Caco-2 (cell line): Measurements from ENCODE around the gene TFF3. TPM values are rescaled to one million over a fixed set of nuclear protein-coding genes. Genes with fewer than 3 reads are reported as not detected.

Source experiments
- BruUV-seq: library from RNA; stranded (reverse); fragments of 400-500 nt; replicated peaks from 2 replicates; lab custom pipeline; 2021; lab: Mats Ljungman, UMichigan
- CTCF ChIA-PET: fragments of 300-600 bp; sonication (Branson Sonifier 250); formaldehyde crosslinking; loops from one replicate; lab custom pipeline; 2022; ENCODE audit warnings: antibody characterized with exemption; lab: Charles Lee
- POLR2A ChIA-PET: fragments of 300-600 bp; sonication (Branson Sonifier 250); formaldehyde crosslinking; loops from one replicate; lab custom pipeline; 2022; ENCODE audit warnings: antibody characterized with exemption; lab: Charles Lee
- DNase-seq, 2 experiments: peaks; one replicate each; pipeline versions ENCODE4 v3.0.0 to v3.0.0-alpha.2; 2020 to 2022
- H3K27me3 ChIP-seq: replicated peaks from 2 replicates; pipeline ENCODE4 v1.6.0; 2011; ENCODE audit warnings: low read length; ENCODE audit not compliant: control insufficient read depth, insufficient read depth
- H3K36me3 ChIP-seq: 2 replicates; pipeline ENCODE4 v1.5.1; 2011; ENCODE audit warnings: low read length; ENCODE audit not compliant: control insufficient read depth, insufficient read depth
- H3K4me1 ChIP-seq: fragments of 250-450 bp; sonication (Bioruptor Pico); 2 replicates; pipeline ENCODE4 v1.5.1; 2020; ENCODE audit warnings: mild to moderate bottlenecking
- H3K4me3 ChIP-seq: 2 replicates; pipeline ENCODE4 v1.5.1; 2011; ENCODE audit warnings: low read depth, mild to moderate bottlenecking, control low read depth, low read length
- H3K9me3 ChIP-seq: fragments of 250-450 bp; sonication (Bioruptor Pico); 2 replicates; pipeline ENCODE4 v1.5.1; 2020; ENCODE audit warnings: mild to moderate bottlenecking, moderate library complexity
- H3K27ac Mint-ChIP-seq: one replicate; pipeline ENCODE4 v1.8.0; 2022; ENCODE audit warnings: mixed read lengths; ENCODE audit not compliant: unreplicated experiment
- H3K27me3 Mint-ChIP-seq: one replicate; pipeline ENCODE4 v1.8.0; 2022; ENCODE audit warnings: mixed read lengths; ENCODE audit not compliant: insufficient read depth, unreplicated experiment
- H3K36me3 Mint-ChIP-seq: one replicate; pipeline ENCODE4 v1.8.0; 2022; ENCODE audit warnings: mild to moderate bottlenecking, mixed read lengths; ENCODE audit not compliant: insufficient read depth, unreplicated experiment
- H3K4me1 Mint-ChIP-seq: one replicate; pipeline ENCODE4 v1.8.0; 2022; ENCODE audit warnings: low read depth, mixed read lengths; ENCODE audit not compliant: unreplicated experiment
- H3K4me3 Mint-ChIP-seq: one replicate; pipeline ENCODE4 v1.8.0; 2022; ENCODE audit warnings: mild to moderate bottlenecking, moderate library complexity, mixed read lengths; ENCODE audit not compliant: unreplicated experiment
- H3K9me3 Mint-ChIP-seq: one replicate; pipeline ENCODE4 v1.8.0; 2022; ENCODE audit warnings: mixed read lengths; ENCODE audit not compliant: unreplicated experiment
- intact Hi-C: fragments of 100-400 bp; cut with micrococcal nuclease; formaldehyde crosslinking; loops from one replicate; pipeline ENCODE4 v1.10.0; 2022; ENCODE audit not compliant: unreplicated experiment
- total RNA-seq: library from RNA; stranded (reverse); gene quantifications from 2 replicates; pipeline ENCODE4 v1.2.3, GENCODE V29; 2022
- TF ChIP-seq, protein P1 (sequence below), 2 experiments: fragments of 200-600 bp in 1 of 2; IDR thresholded peaks; 1 replicate in 1 of 2; 2 replicates in 1 of 2; pipeline versions ENCODE4 v1.5.1 to v1.8.0; 2011 to 2022; ENCODE audit warnings: antibody characterized with exemption in 1 of 2, control low read depth in 1 of 2, inconsistent platforms in 1 of 2, low read depth in 1 of 2, low read length in 1 of 2, mild to moderate bottlenecking in 1 of 2, moderate library complexity in 1 of 2; ENCODE audit not compliant: insufficient read depth in 1 of 2, severe bottlenecking in 1 of 2, unreplicated experiment in 1 of 2

TFF3 gene
- total RNA-seq, 1 experiment from 2014 or later = 65.8 TPM

DNA sequence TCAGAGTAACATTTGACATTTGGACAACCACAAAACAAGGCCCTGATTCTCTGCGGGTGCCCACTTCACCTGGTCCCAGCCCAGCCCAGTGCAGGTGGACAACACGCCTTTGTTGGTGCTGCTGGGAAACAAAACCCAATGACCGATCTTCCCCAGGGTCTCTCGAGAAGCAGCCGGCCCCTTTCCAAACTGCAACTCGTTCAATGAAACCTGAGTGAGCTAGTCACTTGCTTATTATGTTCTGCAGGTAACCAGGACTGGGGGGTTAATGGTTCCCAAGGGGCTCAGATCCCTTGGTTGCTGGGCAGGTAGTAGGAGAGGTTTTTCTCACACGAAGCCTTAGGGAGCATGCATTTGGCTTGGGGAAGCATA lies 53.4 kb downstream of the TFF3 start:
- no peak overlapping the region for H3K4me3 ChIP-seq
- Mint-ChIP-seq H3K9me3 (no peaks in the 10 kb centered on the region), H3K4me3 (no peak overlapping the region), H3K4me1 (peaks cover under 1% of the 10 kb centered on the region), H3K36me3 (no peaks in the 10 kb centered on the region), H3K27me3 (peaks cover 3% of the 10 kb centered on the region), H3K27ac (no peak overlapping the region)
- intact Hi-C loops = no loop called here
- BruUV-seq = no TSS peak
- H3K27me3 ChIP-seq = no peaks in the 10 kb centered on the region; the same call in 1 of the 2 replicates
- peaks cover 8% of the 10 kb centered on the region for H3K4me1 ChIP-seq
- no peaks in the 10 kb centered on the region for H3K36me3 ChIP-seq
- no peak for DNase-seq
- CTCF ChIA-PET = interaction anchor here (0.6 to 1.2 kb wide), 2 partner anchors 117 to 413 kb away, joined by 3 to 4 read pairs; no protein-coding TSS in a partner anchor
- TF ChIP-seq, protein P1, sequence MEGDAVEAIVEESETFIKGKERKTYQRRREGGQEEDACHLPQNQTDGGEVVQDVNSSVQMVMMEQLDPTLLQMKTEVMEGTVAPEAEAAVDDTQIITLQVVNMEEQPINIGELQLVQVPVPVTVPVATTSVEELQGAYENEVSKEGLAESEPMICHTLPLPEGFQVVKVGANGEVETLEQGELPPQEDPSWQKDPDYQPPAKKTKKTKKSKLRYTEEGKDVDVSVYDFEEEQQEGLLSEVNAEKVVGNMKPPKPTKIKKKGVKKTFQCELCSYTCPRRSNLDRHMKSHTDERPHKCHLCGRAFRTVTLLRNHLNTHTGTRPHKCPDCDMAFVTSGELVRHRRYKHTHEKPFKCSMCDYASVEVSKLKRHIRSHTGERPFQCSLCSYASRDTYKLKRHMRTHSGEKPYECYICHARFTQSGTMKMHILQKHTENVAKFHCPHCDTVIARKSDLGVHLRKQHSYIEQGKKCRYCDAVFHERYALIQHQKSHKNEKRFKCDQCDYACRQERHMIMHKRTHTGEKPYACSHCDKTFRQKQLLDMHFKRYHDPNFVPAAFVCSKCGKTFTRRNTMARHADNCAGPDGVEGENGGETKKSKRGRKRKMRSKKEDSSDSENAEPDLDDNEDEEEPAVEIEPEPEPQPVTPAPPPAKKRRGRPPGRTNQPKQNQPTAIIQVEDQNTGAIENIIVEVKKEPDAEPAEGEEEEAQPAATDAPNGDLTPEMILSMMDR (IDR thresholded peaks at IDR 0.05; ENCODE audit: insufficient read depth in 1 of 2, low read depth in 1 of 2, low read length in 1 of 2, severe bottlenecking in 1 of 2, unreplicated experiment in 1 of 2) = no peak
- POLR2A ChIA-PET = no interaction called here
- no peaks in the 10 kb centered on the region for H3K9me3 ChIP-seq

Other genes with a start within 250 kb of the TFF3 start
- 0.20 and 0.21 TPM in 2 replicates for gene UMODL1, start 244.1 kb downstream of the TFF3 start, total RNA-seq
- gene ABCG1, start 96.3 kb downstream of the TFF3 start, total RNA-seq = not detected in 2 replicates
- 1.2 and 3.4 TPM in 2 replicates for gene TFF2, start 35.6 kb upstream of the TFF3 start, total RNA-seq
- gene TFF1, start 51.1 kb upstream of the TFF3 start, total RNA-seq = 9.8 and 26.3 TPM in 2 replicates
- not detected in 2 replicates for gene TMPRSS3, start 80.6 kb upstream of the TFF3 start, total RNA-seq
- not detected in 2 replicates for gene UBASH3A, start 88.5 kb upstream of the TFF3 start, total RNA-seq
- 0.23 and 0.51 TPM in 2 replicates for gene RSPH1, start 180.8 kb upstream of the TFF3 start, total RNA-seq
- gene SLC37A1, start 198.4 kb upstream of the TFF3 start, total RNA-seq = 8.4 and 9.8 TPM in 2 replicates